ENCODE results near the gene ZNF33A. TPM values are rescaled to one million over a fixed set of nuclear protein-coding genes. Genes with fewer than 3 reads are reported as not detected.

The ZNF33A gene
- total RNA-seq = 25.7 TPM
- long read RNA-seq, full-length matches to known transcripts = 16 of 24 reads
- long read RNA-seq, partial matches to known transcripts = 0 of 24 reads
- long read RNA-seq, other reads (novel, unspliced or antisense) = 8 of 24 reads

DNA sequence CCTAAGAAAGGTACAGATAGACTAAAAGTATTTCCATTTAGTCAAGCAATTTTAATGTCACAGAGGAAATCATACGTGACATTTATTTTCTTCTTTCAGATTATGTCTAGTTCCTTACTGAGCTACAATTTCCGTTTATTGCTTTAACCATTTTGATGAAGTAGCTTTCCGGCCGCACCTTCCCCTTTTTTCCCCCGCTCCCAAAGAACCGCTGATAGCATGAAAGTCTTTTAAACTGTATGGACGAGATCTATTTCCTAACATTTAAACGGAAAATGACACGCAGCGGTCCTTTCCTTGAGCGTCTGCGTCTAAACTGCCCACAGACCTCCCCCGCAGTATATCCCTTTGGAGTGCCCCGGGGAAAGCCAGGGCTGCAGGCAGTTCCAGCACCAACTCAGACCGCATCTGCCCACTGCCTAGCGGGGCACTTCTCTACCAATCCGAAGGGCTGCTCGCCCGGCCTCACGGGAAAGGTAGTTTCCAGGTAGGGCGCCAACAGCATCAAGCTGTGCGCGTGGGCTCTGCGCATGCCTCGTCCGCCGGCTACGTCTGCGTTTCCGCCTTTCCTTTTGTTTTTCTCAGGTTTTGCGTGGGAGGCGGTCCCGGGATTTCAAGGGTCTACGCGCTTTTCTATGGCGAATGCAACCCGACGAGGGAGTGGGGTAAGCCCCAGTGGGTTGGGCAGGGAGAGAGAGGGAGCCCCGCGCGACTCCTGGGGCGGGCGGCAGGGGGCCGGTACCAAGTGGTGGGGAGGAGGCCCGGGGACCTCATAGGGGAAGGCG is at the start of gene ZNF33A:
TSS of gene ZNF33A (plus strand) at position 557 of the 785 bp plus-strand sequence. CDS start 1,667 bp downstream, outside the sequence.
- Histone ChIP-seq H3K27me3 (no peaks in the 10 kb centered on the region), H3K4me3 (peak within 1 kb of the TSS; percentile 76), H3K4me1 (peaks cover 14% of the 10 kb centered on the region), H3K36me3 (peaks cover 13% of the 10 kb centered on the region), H3K9me3 (no peaks in the 10 kb centered on the region), H3K27ac (peak within 1 kb of the TSS; percentile 99)
- no peak for TF ChIP-seq CTCF (IDR thresholded peaks at IDR 0.05)
- intact Hi-C loops (cut with DNase I) = no loop called here
- DNase-seq = peak; percentile 96
- peak; percentile 95 for ATAC-seq

- intact Hi-C loops (cut with DNase I) = no loop called here
- Histone ChIP-seq H3K4me1 (no peaks in the 10 kb centered on the region), H3K4me3 (no peak overlapping the region), H3K9me3 (peaks cover 9% of the 10 kb centered on the region), H3K36me3 (peaks cover 15% of the 10 kb centered on the region), H3K27me3 (no peaks in the 10 kb centered on the region), H3K27ac (no peak overlapping the region)
- DNase-seq (no peak), ATAC-seq (no peak)
- no peak for TF ChIP-seq CTCF (IDR thresholded peaks at IDR 0.05)
Observed at GRCh38 chr10:37965006-37965405, 45.5 kb upstream of the ZNF33A start.

- no peak overlapping the region for H3K27ac ChIP-seq
- H3K9me3 ChIP-seq = no peaks in the 10 kb centered on the region
- no peak overlapping the region for H3K4me3 ChIP-seq
- no peaks in the 10 kb centered on the region for H3K27me3 ChIP-seq
- ATAC-seq (no peak), DNase-seq (no peak)
- intact Hi-C loops (cut with DNase I) = no loop called here
- TF ChIP-seq CTCF (IDR thresholded peaks at IDR 0.05) = no peak
- H3K4me1 ChIP-seq = peaks cover 12% of the 10 kb centered on the region
- H3K36me3 ChIP-seq = peaks cover 26% of the 10 kb centered on the region
Observed at GRCh38 chr10:37972396-37972795, 38.1 kb upstream of the ZNF33A start.

GRCh38 chr10:37975401-37975991 is 35.0 kb upstream of the ZNF33A start:
- DNase-seq (no peak), ATAC-seq (no peak)
- Histone ChIP-seq H3K27me3 (no peaks in the 10 kb centered on the region), H3K4me1 (peaks cover 12% of the 10 kb centered on the region), H3K36me3 (peaks cover 6% of the 10 kb centered on the region), H3K27ac (peak overlapping the region; percentile 99), H3K9me3 (no peaks in the 10 kb centered on the region), H3K4me3 (peak overlapping the region; percentile 94)
- no peak for TF ChIP-seq CTCF (IDR thresholded peaks at IDR 0.05)
- intact Hi-C loops (cut with DNase I) = no loop called here

DNA sequence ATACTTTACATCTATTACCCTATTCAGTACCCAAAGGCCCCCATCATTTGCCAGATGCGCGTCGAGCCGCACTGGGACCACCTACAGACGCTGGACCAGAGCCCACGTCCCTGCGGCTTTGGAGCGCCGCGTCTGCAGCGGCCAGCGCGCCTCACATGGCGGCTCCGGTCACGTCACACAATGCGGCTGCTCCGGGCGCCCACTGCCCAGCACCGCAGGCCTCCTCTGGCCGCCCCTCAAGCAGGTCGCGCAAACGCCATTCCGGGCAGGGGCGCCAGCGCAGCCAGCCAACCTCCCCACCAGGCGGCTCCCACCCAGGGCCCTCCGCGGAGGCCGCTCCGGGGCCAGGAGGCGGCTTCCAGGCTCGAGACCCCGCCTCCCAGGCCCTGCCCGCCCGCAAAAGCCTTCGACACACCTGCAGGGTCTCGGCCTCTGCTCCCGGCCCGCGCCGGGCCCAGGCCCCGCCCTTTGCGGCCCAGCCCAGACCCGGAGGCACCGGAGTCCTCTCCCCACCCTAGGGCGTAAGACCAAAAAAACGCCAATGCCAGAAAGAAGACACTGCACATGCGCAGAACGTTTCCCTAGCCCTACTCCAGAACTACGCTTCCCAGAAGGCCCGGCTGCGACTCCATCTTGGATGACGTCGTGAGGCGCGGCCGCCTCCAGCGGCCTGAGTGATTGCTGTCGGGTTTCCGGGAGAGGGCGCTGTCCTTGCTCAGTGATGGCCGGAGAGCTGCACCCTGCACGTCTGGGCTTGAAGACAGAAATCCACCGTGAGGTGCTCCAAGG is 34.2 kb upstream of the ZNF33A start, which contains the start of gene ZNF25:
TSS of gene ZNF25 (minus strand) at position 557 of the 789 bp plus-strand sequence. CDS start 4,925 bp downstream, outside the sequence.
- ATAC-seq = peak; percentile 98
- Histone ChIP-seq H3K9me3 (no peaks in the 10 kb centered on the region), H3K27ac (peak within 1 kb of the TSS; percentile 99), H3K4me1 (peaks cover 12% of the 10 kb centered on the region), H3K36me3 (no peaks in the 10 kb centered on the region), H3K27me3 (no peaks in the 10 kb centered on the region), H3K4me3 (peak within 1 kb of the TSS; percentile 94)
- peak; percentile 99 for DNase-seq
- intact Hi-C loops (cut with DNase I) = no loop called here
- TF ChIP-seq CTCF (IDR thresholded peaks at IDR 0.05) = peak; percentile 82

Measured in upper lobe of right lung (tissue), 1 donor.